BE2C (cell line): Measurements from ENCODE around the gene RBBP4.
"Not testable (repeated sequence)": the region's sequence is repeated elsewhere in the genome, so short reads cannot be mapped to it uniquely, and the experiment has no call there.

Experiments used
- DNase-seq: peaks from one replicate; pipeline ENCODE4 v3.0.0-alpha.2; 2020
- H3K27me3 ChIP-seq: fragments of 250-450 bp; sonication (Bioruptor Pico); 2 replicates; pipeline ENCODE4 v1.5.1; 2020; ENCODE audit warnings: mild to moderate bottlenecking
- H3K36me3 ChIP-seq: fragments of 250-450 bp; sonication (Bioruptor Pico); 2 replicates; pipeline ENCODE4 v1.5.1; 2020; ENCODE audit warnings: mild to moderate bottlenecking
- H3K4me1 ChIP-seq: fragments of 250-450 bp; sonication (Bioruptor Pico); 2 replicates; pipeline ENCODE4 v1.5.1; 2020
- H3K4me3 ChIP-seq: 2 replicates; pipeline ENCODE4 v1.5.1; 2011; ENCODE audit warnings: low read depth, low read length
- H3K9me3 ChIP-seq: fragments of 250-450 bp; sonication (Bioruptor Pico); 2 replicates; pipeline ENCODE4 v1.5.1; 2020
- TF ChIP-seq, protein P1 (sequence below): IDR thresholded peaks from 2 replicates; pipeline ENCODE4 v1.5.1; 2012; ENCODE audit warnings: mild to moderate bottlenecking, low read depth, low read length

RBBP4 gene

GRCh38 chr1:32705516-32705915 lies 54.5 kb downstream of the RBBP4 start:
- Histone ChIP-seq H3K27me3 (no peaks in the 10 kb centered on the region), H3K36me3 (no peaks in the 10 kb centered on the region), H3K9me3 (no peaks in the 10 kb centered on the region), H3K4me1 (no peaks in the 10 kb centered on the region), H3K4me3 (no peak overlapping the region)
- TF ChIP-seq, protein P1, sequence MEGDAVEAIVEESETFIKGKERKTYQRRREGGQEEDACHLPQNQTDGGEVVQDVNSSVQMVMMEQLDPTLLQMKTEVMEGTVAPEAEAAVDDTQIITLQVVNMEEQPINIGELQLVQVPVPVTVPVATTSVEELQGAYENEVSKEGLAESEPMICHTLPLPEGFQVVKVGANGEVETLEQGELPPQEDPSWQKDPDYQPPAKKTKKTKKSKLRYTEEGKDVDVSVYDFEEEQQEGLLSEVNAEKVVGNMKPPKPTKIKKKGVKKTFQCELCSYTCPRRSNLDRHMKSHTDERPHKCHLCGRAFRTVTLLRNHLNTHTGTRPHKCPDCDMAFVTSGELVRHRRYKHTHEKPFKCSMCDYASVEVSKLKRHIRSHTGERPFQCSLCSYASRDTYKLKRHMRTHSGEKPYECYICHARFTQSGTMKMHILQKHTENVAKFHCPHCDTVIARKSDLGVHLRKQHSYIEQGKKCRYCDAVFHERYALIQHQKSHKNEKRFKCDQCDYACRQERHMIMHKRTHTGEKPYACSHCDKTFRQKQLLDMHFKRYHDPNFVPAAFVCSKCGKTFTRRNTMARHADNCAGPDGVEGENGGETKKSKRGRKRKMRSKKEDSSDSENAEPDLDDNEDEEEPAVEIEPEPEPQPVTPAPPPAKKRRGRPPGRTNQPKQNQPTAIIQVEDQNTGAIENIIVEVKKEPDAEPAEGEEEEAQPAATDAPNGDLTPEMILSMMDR = no peak
- no peak for DNase-seq

DNA sequence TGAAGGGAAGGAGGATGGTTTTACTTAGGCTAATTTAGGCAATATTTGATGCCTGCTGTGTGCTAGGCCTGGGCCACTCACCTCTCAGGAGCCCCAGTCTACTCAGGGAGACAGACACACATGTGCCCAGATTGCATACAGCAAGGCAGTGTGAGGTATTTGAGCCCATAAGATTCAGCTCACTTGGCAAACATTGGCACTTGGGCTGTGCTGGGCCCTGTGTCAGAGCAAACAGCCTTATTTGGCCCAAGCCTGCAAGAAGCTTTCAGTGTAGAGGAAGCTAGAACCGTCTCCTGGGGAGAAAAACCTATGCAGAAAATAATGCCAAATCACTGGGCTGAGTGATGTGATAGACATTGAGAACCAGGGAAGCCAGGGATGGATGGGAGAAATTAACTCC lies 55.5 kb downstream of the RBBP4 start:
- H3K4me1 ChIP-seq = no peaks in the 10 kb centered on the region
- no peak for DNase-seq
- H3K36me3 ChIP-seq = no peaks in the 10 kb centered on the region
- H3K27me3 ChIP-seq = no peaks in the 10 kb centered on the region
- H3K9me3 ChIP-seq = no peaks in the 10 kb centered on the region
- TF ChIP-seq, protein P1 = no peak
- H3K4me3 ChIP-seq = no peak overlapping the region

GRCh38 chr1:32709075-32709474 lies 58.1 kb downstream of the RBBP4 start:
- no peaks in the 10 kb centered on the region for H3K4me1 ChIP-seq
- no peaks in the 10 kb centered on the region for H3K27me3 ChIP-seq
- TF ChIP-seq, protein P1 = no peak
- no peaks in the 10 kb centered on the region for H3K9me3 ChIP-seq
- no peak overlapping the region for H3K4me3 ChIP-seq
- H3K36me3 ChIP-seq = no peaks in the 10 kb centered on the region
- DNase-seq = no peak

DNA sequence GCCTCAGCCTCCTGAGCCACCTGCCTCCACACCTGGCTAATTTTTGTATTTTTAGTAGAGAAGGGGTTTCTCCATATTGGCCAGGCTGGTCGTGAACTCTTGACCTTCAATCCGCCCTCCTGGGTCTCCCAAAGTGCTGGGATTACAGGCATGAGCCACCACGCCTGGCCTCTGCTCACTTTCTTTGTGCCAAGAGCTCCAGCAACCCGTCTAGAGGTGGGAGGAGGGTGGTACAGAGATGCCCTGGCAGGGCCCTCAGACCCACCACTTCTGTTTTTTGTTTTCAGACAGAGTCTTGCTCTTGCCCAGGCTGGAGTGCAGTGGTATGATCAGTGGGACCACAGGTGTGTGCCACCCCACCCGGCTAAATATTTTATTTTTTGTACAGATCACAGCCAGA lies 58.5 kb downstream of the RBBP4 start:
- no peak overlapping the region for H3K4me3 ChIP-seq
- DNase-seq = no peak
- no peaks in the 10 kb centered on the region for H3K36me3 ChIP-seq
- H3K27me3 ChIP-seq = no peaks in the 10 kb centered on the region
- no peaks in the 10 kb centered on the region for H3K4me1 ChIP-seq
- no peaks in the 10 kb centered on the region for H3K9me3 ChIP-seq
- TF ChIP-seq, protein P1 = no peak

GRCh38 chr1:32711221-32711620 lies 60.2 kb downstream of the RBBP4 start:
- H3K4me3 ChIP-seq, H3K27me3 ChIP-seq, H3K36me3 ChIP-seq, DNase-seq, H3K4me1 ChIP-seq, H3K9me3 ChIP-seq: not testable (repeated sequence)

- H3K9me3 ChIP-seq = no peaks in the 10 kb centered on the region
- no peak for DNase-seq
- H3K4me3 ChIP-seq = no peak overlapping the region
- no peaks in the 10 kb centered on the region for H3K36me3 ChIP-seq
- H3K27me3 ChIP-seq = no peaks in the 10 kb centered on the region
- no peaks in the 10 kb centered on the region; the same call in 1 of the 2 replicates for H3K4me1 ChIP-seq
- TF ChIP-seq, protein P1 = no peak
Observed at GRCh38 chr1:32713081-32713480, 62.1 kb downstream of the RBBP4 start.

GRCh38 chr1:32714277-32714676 lies 63.3 kb downstream of the RBBP4 start:
- no peak for DNase-seq
- H3K27me3 ChIP-seq = no peaks in the 10 kb centered on the region
- no peaks in the 10 kb centered on the region for H3K9me3 ChIP-seq
- no peak overlapping the region for H3K4me3 ChIP-seq
- H3K36me3 ChIP-seq = no peaks in the 10 kb centered on the region
- TF ChIP-seq, protein P1 = no peak
- H3K4me1 ChIP-seq = no peaks in the 10 kb centered on the region; the same call in 1 of the 2 replicates
